HCT116 (cell line): ENCODE measurements around the gene SLC40A1.

ENCODE experiments used
- CTCF ChIP-seq, 3 experiments: fragments of 200-600 bp in 1 of 3; sonication (generic) in 1 of 3; IDR thresholded peaks in 2 of 3; conservative IDR thresholded peaks in 1 of 3; 2 replicates each; pipeline ENCODE4 v1.5.1; 2012 to 2017; ENCODE audit warnings: low read depth in 2 of 3, low read length in 2 of 3, antibody characterized with exemption in 1 of 3, borderline replicate concordance in 1 of 3, control low read depth in 1 of 3, mild to moderate bottlenecking in 1 of 3, mixed read lengths in 1 of 3, mixed run types in 1 of 3, moderate library complexity in 1 of 3; ENCODE audit not compliant: insufficient read depth in 1 of 3
- ZFX ChIP-seq: fragments of 450-650 bp; IDR thresholded peaks from 2 replicates; pipeline ENCODE4 v1.6.1; 2017

GRCh38 chr2:189542145-189542882, 38.3 kb downstream of the SLC40A1 start:
- TF ChIP-seq CTCF (IDR thresholded peaks at IDR 0.05 in 2 of 3, conservative IDR thresholded peaks at IDR 0.05 in 1 of 3; ENCODE audit: borderline replicate concordance in 1 of 3, insufficient read depth in 1 of 3, low read depth in 2 of 3, low read length in 2 of 3), result no peak
- no peak for TF ChIP-seq ZFX
